Activated CD8-positive, alpha-beta memory T cell treated with anti-CD3 and anti-CD28 coated beads, Interleukin-2, amount 10 ng/mL, durations not matched to agents 7 days and 5 days (primary cell): ENCODE results near the gene IFI27L2. TPM values are rescaled to one million over a fixed set of nuclear protein-coding genes. Genes with fewer than 3 reads are reported as not detected.

Source experiments
- ATAC-seq: fragments of 150-1000 bp; cut with Tn5 transposase; one replicate; pipeline ENCODE4 v1.10.0; 2021; ENCODE audit warnings: moderate library complexity
- CTCF ChIA-PET: fragments of 350-600 bp; sonication (Branson Sonifier 250); formaldehyde crosslinking; loops from one replicate; lab custom pipeline; 2021; ENCODE audit warnings: antibody characterized with exemption; lab: Charles Lee
- DNase-seq: peaks from one replicate; pipeline ENCODE4 v3.0.0-alpha.2; 2020
- H3K27ac Mint-ChIP-seq: one replicate; pipeline ENCODE4 v1.8.0; 2021; ENCODE audit warnings: mild to moderate bottlenecking, mixed read lengths
- H3K27me3 Mint-ChIP-seq: one replicate; pipeline ENCODE4 v1.8.0; 2021; ENCODE audit warnings: mixed read lengths
- H3K36me3 Mint-ChIP-seq: one replicate; pipeline ENCODE4 v1.8.0; 2021; ENCODE audit warnings: mild to moderate bottlenecking, mixed read lengths
- H3K4me1 Mint-ChIP-seq: one replicate; pipeline ENCODE4 v1.8.0; 2021; ENCODE audit warnings: mixed read lengths
- H3K4me3 Mint-ChIP-seq: one replicate; pipeline ENCODE4 v1.8.0; 2021; ENCODE audit warnings: mild to moderate bottlenecking, moderate library complexity, mixed read lengths
- H3K9me3 Mint-ChIP-seq: one replicate; pipeline ENCODE4 v1.8.0; 2022; ENCODE audit warnings: low read depth, mixed read lengths
- total RNA-seq, 2 experiments: library from RNA; stranded (reverse); gene quantifications; one replicate each; pipeline ENCODE4 v1.2.3, GENCODE V29; 2021

Gene IFI27L2
- total RNA-seq = 100 to 1,000 TPM in 1 of 2 experiments, 10 to 100 TPM in 1; 95.5 to 112 TPM

GRCh38 chr14:94129111-94129757, at the start of gene IFI27L2:
Gene IFI27L2 (minus strand): TSS chr14:94129604. CDS start chr14:94129564, 40 bp downstream.
- ATAC-seq = peak; percentile 98
- H3K27ac Mint-ChIP-seq = peak within 1 kb of the TSS; percentile 84
- CTCF ChIA-PET = interaction anchor here (1.0 to 6.3 kb wide), 15 partner anchors 9 to 357 kb away, joined by 3 to 90 read pairs (median 7); partner anchors contain the start of genes DDX24 and IFI27L1

DNA sequence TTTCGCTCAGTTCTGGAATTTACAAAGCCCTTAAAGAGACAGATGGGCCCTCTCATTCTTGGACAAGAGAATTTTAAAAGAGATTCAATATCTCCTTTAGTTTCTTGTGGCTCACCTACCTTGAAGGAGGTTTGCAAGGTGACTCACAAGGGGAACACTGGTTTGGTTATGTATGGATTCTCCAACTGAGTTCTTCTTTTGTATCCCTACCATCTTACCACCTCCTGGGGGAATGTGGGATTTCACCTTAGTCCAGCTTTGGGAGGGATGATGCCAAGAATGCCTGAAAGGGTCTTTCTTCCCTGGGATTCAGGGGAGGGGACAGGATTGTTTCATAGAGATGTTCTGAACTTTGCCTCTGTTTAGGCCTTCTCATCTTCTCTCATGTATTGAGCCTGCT, 48.4 kb upstream of the IFI27L2 start:
- CTCF ChIA-PET = no interaction called here
- Mint-ChIP-seq H3K9me3 (no peaks in the 10 kb centered on the region), H3K27ac (no peak overlapping the region), H3K4me1 (peaks cover 25% of the 10 kb centered on the region), H3K27me3 (peaks cover 42% of the 10 kb centered on the region), H3K4me3 (no peak overlapping the region), H3K36me3 (no peaks in the 10 kb centered on the region)
- ATAC-seq (no peak), DNase-seq (no peak)

More at GRCh38 chr14:94129111-94129757, at the start of gene IFI27L2:
- peaks cover 23% of the 10 kb centered on the region for H3K4me1 Mint-ChIP-seq
- peaks cover 19% of the 10 kb centered on the region for H3K27me3 Mint-ChIP-seq
- DNase-seq = peak; percentile 88
- H3K4me3 Mint-ChIP-seq = peak within 1 kb of the TSS; percentile 82
- peaks cover 8% of the 10 kb centered on the region for H3K36me3 Mint-ChIP-seq
- no peaks in the 10 kb centered on the region for H3K9me3 Mint-ChIP-seq

- CTCF ChIA-PET = interaction anchor here (2.0 to 4.0 kb wide), 3 partner anchors 45 to 237 kb away, joined by 8 to 26 read pairs (median 10); partner anchors contain the start of gene IFI27L2
- ATAC-seq (no peak), DNase-seq (no peak)
- peaks cover 52% of the 10 kb centered on the region for H3K27me3 Mint-ChIP-seq
- no peaks in the 10 kb centered on the region for H3K9me3 Mint-ChIP-seq
- no peak overlapping the region for H3K27ac Mint-ChIP-seq
- H3K36me3 Mint-ChIP-seq = no peaks in the 10 kb centered on the region
- peaks cover 25% of the 10 kb centered on the region for H3K4me1 Mint-ChIP-seq
- no peak overlapping the region for H3K4me3 Mint-ChIP-seq
Measured at GRCh38 chr14:94176808-94177207, 47.4 kb upstream of the IFI27L2 start.

DNA sequence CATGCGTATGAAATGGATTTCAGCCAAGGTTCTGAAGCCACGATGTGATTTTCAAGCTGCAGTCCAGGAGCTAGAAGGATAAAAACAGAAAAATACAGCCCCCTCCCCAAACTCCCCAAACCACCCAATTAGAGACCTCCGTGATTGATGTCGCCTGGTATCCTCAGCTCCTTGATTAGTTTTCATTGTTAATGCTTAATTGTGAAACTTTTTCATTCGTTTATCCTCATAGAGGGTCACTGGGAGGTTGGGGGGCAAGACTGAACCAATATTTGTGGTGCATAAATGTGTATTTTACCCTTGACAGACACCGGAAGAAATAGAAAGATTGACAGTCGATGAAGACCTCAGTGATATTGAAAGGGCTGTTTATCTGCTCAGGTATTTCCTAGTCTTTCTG, 46.3 kb upstream of the IFI27L2 start:
- CTCF ChIA-PET = interaction anchor here (1.9 to 4.0 kb wide), 5 partner anchors 39 to 236 kb away, joined by 8 to 26 read pairs (median 10); partner anchors contain the start of gene IFI27L2
- ATAC-seq (no peak), DNase-seq (no peak)
- H3K4me1 Mint-ChIP-seq = peaks cover 22% of the 10 kb centered on the region
- no peaks in the 10 kb centered on the region for H3K36me3 Mint-ChIP-seq
- H3K4me3 Mint-ChIP-seq = peak overlapping the region; percentile 44
- no peak overlapping the region for H3K27ac Mint-ChIP-seq
- H3K27me3 Mint-ChIP-seq = peaks cover 58% of the 10 kb centered on the region
- no peaks in the 10 kb centered on the region for H3K9me3 Mint-ChIP-seq

DNA sequence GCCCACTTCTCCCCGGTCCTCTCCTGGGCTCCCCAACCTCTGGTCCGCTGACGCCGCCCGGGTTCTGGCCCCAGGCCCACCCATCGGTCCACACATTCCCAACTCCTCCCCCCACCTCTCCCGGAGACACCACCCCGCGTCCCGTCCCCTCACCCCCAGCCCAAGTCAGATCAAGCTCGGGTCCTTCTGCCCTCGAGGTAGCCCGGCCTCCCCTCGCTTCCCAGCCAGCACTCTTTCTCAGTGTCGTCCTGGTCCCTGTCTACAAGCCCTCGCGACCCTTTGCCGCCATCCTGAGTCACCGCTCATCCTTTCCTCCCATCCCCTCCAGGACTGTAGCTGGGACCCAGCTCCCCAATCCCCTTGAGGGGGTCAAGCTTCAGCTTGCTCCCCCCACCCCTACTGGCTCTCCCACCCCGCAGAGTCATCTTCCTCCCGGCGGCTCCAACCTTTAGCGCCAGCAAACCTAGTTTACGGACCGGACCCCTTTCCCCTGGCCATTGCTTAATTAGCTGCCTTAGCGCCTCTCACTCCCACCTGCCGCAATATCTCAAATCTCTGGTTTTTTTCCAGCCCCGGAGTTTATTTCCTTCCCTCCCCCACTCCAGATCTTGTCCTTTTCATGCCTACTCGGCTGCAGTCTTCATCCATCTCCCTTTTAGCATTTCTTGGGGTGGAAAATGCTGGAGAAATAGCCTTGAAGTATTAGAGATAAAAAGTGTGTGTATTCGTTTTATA, 45.8 kb upstream of the IFI27L2 start:
- ATAC-seq (no peak), DNase-seq (no peak)
- no peaks in the 10 kb centered on the region for H3K36me3 Mint-ChIP-seq
- no peak overlapping the region for H3K27ac Mint-ChIP-seq
- CTCF ChIA-PET = interaction anchor here (1.0 to 4.0 kb wide), 7 partner anchors 26 to 235 kb away, joined by 3 to 26 read pairs (median 8); partner anchors contain the start of gene IFI27L2
- peak overlapping the region; percentile 44 for H3K4me3 Mint-ChIP-seq
- H3K27me3 Mint-ChIP-seq = peaks cover 61% of the 10 kb centered on the region
- H3K9me3 Mint-ChIP-seq = no peaks in the 10 kb centered on the region
- H3K4me1 Mint-ChIP-seq = peaks cover 17% of the 10 kb centered on the region

DNA sequence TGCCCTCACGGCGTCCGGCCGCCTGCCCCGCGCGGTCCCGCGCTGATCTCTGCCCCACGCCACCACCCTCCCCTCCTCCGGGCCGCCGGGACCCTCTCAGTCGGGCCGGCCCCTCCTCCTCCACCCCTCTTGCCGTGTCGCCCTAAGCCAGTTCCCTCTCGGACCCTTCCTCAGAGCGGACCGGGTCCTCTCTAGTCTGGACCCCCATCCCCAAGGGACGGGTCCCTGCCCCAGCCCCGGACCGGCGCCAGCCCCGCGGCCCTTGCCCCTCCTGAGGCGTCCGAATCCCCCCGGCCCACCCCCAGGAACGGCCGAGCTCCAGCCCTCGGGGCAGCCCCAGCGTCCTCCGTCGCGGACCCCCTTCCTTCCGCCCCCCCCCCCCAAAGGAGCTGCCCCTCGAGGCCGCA, 45.2 kb upstream of the IFI27L2 start:
- Mint-ChIP-seq H3K36me3 (no peaks in the 10 kb centered on the region), H3K4me3 (peak overlapping the region; percentile 48), H3K9me3 (no peaks in the 10 kb centered on the region), H3K27me3 (peaks cover 62% of the 10 kb centered on the region), H3K4me1 (peaks cover 17% of the 10 kb centered on the region), H3K27ac (no peak overlapping the region)
- CTCF ChIA-PET = interaction anchor here (0.6 to 4.0 kb wide), 7 partner anchors 26 to 235 kb away, joined by 3 to 26 read pairs (median 8); partner anchors contain the start of gene IFI27L2
- DNase-seq (no peak), ATAC-seq (no peak)

DNA sequence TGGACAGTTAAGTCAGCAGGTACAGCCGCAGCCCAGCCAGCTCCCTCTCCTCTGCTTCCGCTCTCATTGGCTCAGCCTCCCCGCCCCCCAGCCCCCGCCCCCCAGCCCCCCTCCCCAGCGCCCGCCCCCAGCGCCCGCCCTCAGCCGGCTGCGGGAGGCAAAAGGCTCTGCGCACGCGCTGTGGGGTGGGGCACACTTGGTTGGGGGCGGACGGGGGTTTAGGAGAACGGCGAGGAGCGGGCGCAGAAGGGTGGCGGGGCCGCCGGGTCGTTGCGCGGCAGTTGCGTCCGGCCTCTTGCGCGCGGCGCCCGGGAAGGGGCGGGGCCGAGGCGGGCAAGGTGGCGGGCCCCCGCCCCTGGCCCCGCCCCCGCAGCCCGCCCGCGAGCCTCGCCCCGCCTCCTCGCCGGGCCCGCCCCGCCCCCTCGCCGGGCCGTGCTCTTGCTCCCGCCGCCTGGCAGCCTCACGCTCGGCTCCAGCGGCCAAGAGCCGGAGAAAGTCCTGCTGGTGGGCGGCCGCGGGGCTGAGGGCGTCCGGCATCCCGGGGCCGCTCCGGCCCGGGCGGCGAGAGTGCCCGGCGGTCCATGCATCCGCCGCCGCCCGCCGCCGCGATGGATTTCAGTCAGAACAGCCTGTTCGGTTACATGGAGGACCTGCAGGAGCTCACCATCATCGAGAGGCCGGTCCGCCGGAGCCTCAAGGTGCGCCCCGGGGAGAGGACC, 44.6 kb upstream of the IFI27L2 start, which contains the start of gene PPP4R4:
TSS of gene PPP4R4 (plus strand) at position 438 of the 719 bp plus-strand sequence. CDS start at position 582, 144 bp downstream.
- Mint-ChIP-seq H3K4me1 (peaks cover 17% of the 10 kb centered on the region), H3K27me3 (peaks cover 58% of the 10 kb centered on the region), H3K27ac (peak within 1 kb of the TSS; percentile 56), H3K4me3 (peak within 1 kb of the TSS; percentile 66), H3K36me3 (no peaks in the 10 kb centered on the region), H3K9me3 (no peaks in the 10 kb centered on the region)
- ATAC-seq = peak; percentile 93
- CTCF ChIA-PET = interaction anchor here (0.6 to 4.0 kb wide), 7 partner anchors 8 to 234 kb away, joined by 3 to 26 read pairs (median 3); no protein-coding TSS in a partner anchor
- DNase-seq = peak; percentile 91

DNA sequence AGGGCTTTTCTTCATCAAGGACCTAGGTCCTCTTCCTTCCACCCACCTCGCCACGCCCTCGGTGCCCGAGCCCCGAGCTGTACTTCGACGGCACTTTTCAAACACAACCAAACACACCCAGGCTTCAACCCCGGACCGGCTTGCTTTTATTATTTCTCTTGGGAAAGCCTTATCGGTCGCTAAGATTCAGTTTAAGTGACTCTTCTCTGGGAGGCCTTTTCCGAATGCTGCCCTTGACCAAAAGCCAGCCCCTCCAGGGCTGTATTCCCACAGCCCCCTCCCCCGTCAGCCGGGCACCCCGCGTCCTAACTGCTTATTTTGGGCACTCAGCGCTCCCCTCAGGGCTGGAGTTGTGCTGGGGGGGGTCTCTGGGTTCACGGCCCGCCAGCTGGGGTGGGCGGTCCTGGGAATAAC, 44.1 kb upstream of the IFI27L2 start:
- H3K36me3 Mint-ChIP-seq = no peaks in the 10 kb centered on the region
- CTCF ChIA-PET = interaction anchor here (1.1 to 4.0 kb wide), 4 partner anchors 8 to 41 kb away, joined by 3 to 26 read pairs (median 12); no protein-coding TSS in a partner anchor
- no peak for DNase-seq
- peaks cover 58% of the 10 kb centered on the region for H3K27me3 Mint-ChIP-seq
- peaks cover 17% of the 10 kb centered on the region for H3K4me1 Mint-ChIP-seq
- H3K4me3 Mint-ChIP-seq = peak overlapping the region; percentile 66
- no peaks in the 10 kb centered on the region for H3K9me3 Mint-ChIP-seq
- no peak for ATAC-seq
- peak overlapping the region; percentile 56 for H3K27ac Mint-ChIP-seq

- Mint-ChIP-seq H3K27me3 (peaks cover 52% of the 10 kb centered on the region), H3K4me3 (peak overlapping the region; percentile 66), H3K4me1 (peaks cover 17% of the 10 kb centered on the region), H3K27ac (no peak overlapping the region), H3K36me3 (no peaks in the 10 kb centered on the region), H3K9me3 (no peaks in the 10 kb centered on the region)
- ATAC-seq (no peak), DNase-seq (no peak)
- CTCF ChIA-PET = interaction anchor here (1.1 kb wide), 1 partner anchor 10 kb away, joined by 3 read pairs; no protein-coding TSS in a partner anchor
Measured at GRCh38 chr14:94172545-94172944, 43.1 kb upstream of the IFI27L2 start.

GRCh38 chr14:94171208-94171607, 41.8 kb upstream of the IFI27L2 start:
- ATAC-seq (no peak), DNase-seq (no peak)
- H3K9me3 Mint-ChIP-seq = no peaks in the 10 kb centered on the region
- H3K4me1 Mint-ChIP-seq = peaks cover 17% of the 10 kb centered on the region
- H3K36me3 Mint-ChIP-seq = no peaks in the 10 kb centered on the region
- peaks cover 41% of the 10 kb centered on the region for H3K27me3 Mint-ChIP-seq
- CTCF ChIA-PET = interaction anchor here (1.0 to 4.4 kb wide), 3 partner anchors 9 to 39 kb away, joined by 3 to 23 read pairs (median 4); no protein-coding TSS in a partner anchor
- H3K4me3 Mint-ChIP-seq = no peak overlapping the region
- H3K27ac Mint-ChIP-seq = no peak overlapping the region

- ATAC-seq (no peak), DNase-seq (no peak)
- no peaks in the 10 kb centered on the region for H3K9me3 Mint-ChIP-seq
- H3K27ac Mint-ChIP-seq = no peak overlapping the region
- peaks cover 8% of the 10 kb centered on the region for H3K4me1 Mint-ChIP-seq
- no peak overlapping the region for H3K4me3 Mint-ChIP-seq
- peaks cover 31% of the 10 kb centered on the region for H3K27me3 Mint-ChIP-seq
- CTCF ChIA-PET = interaction anchor here (1.0 to 4.4 kb wide), 7 partner anchors 8 to 316 kb away, joined by 3 to 23 read pairs (median 4); partner anchors contain the start of gene IFI27L2
- no peaks in the 10 kb centered on the region for H3K36me3 Mint-ChIP-seq
Measured at GRCh38 chr14:94170136-94170535, 40.7 kb upstream of the IFI27L2 start.

DNA sequence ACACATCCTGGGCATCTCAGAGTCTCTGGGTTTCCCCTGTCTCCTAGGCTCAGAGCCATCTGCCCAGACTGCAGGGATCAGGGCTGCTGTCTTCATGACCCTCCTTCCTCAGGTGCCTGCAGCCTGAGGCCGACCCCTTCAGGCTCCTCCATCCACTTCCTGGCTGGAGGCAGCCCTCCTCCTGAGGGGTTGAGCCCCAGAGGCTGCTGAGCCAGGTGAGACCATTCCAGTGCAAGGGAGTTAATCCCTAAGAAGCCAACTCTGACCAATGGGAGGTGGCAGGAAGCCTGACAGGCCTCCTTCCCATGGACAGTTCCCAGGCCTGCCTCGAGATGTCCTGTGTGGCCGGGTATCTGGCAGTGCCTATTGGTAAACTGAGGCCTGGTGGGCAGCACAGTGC, 36.3 kb upstream of the IFI27L2 start:
- Mint-ChIP-seq H3K4me1 (peaks cover 12% of the 10 kb centered on the region), H3K36me3 (no peaks in the 10 kb centered on the region), H3K27me3 (peaks cover 5% of the 10 kb centered on the region), H3K9me3 (no peaks in the 10 kb centered on the region), H3K27ac (no peak overlapping the region), H3K4me3 (no peak overlapping the region)
- ATAC-seq (no peak), DNase-seq (no peak)
- CTCF ChIA-PET = interaction anchor here (0.8 kb wide), 1 partner anchor 8 kb away, joined by 3 read pairs; the partner anchor contains the start of gene PPP4R4
